Gastroesophageal sphincter (tissue), 4 donors: ENCODE data around the gene GPRASP2. TPM values are rescaled to one million over a fixed set of nuclear protein-coding genes. Genes with fewer than 3 reads are reported as not detected.
"Not testable (repeated sequence)": the region's sequence is repeated elsewhere in the genome, so short reads cannot be mapped to it uniquely, and the experiment has no call there.

Experiments used
- ATAC-seq: fragments of 150-250 bp; one replicate; pipeline ENCODE4 v1.9.1; 2016; ENCODE audit warnings: mild to moderate bottlenecking, moderate library complexity
- H3K27ac ChIP-seq, 4 donors: fragments of 200-600 bp; sonication (generic) in 3 of 4; 1 replicate in 3 of 4; 2 replicates in 1 of 4; pipeline ENCODE4 v1.5.1; 2016 to 2019
- H3K27me3 ChIP-seq: fragments of 200-600 bp; sonication (generic); one replicate; pipeline ENCODE4 v1.5.1; 2019
- H3K36me3 ChIP-seq, 2 donors: fragments of 200-600 bp; sonication (generic); one replicate each; pipeline ENCODE4 v1.5.1; 2019; ENCODE audit warnings: control low read depth in 1 of 2
- H3K4me1 ChIP-seq, 3 donors: fragments of 200-600 bp; sonication (generic); 1 replicate in 2 of 3; 2 replicates in 1 of 3; pipeline ENCODE4 v1.5.1; 2016 to 2019; ENCODE audit warnings: control low read depth in 2 of 3
- H3K4me3 ChIP-seq, 2 donors: fragments of 200-600 bp; sonication (generic); one replicate each; pipeline ENCODE4 v1.5.1; 2019; ENCODE audit warnings: mild to moderate bottlenecking in 1 of 2, moderate library complexity in 1 of 2
- H3K9me3 ChIP-seq, 3 donors: fragments of 200-600 bp; sonication (generic); one replicate each; pipeline ENCODE4 v1.5.1; 2017 to 2019; ENCODE audit warnings: control low read depth in 2 of 3
- EP300 ChIP-seq: sonication (generic); formaldehyde crosslinking; IDR thresholded peaks from one replicate; pipeline ENCODE4 v1.6.1; 2017; ENCODE audit warnings: antibody characterized with exemption, mild to moderate bottlenecking
- POLR2A ChIP-seq, 2 donors: fragments of 450-650 bp; IDR thresholded peaks; one replicate each; pipeline ENCODE4 v1.6.1; 2017; ENCODE audit warnings: antibody characterized with exemption in 2 of 2, mild to moderate bottlenecking in 2 of 2, moderate library complexity in 1 of 2
- POLR2AphosphoS5 ChIP-seq: sonication (generic); formaldehyde crosslinking; IDR thresholded peaks from one replicate; pipeline ENCODE4 v1.6.1; 2017; ENCODE audit warnings: antibody characterized with exemption
- WGBS, 2 donors: methylation state at CpG; one replicate each; pipeline ENCODE4 v1.1.5; 2018; ENCODE audit warnings: low coverage in 1 of 2; 5-methylcytosine and 5-hydroxymethylcytosine counted together
- total RNA-seq, 4 donors: library from RNA; depleted of rRNA; stranded (reverse); fragments of >200 nt; gene quantifications; one replicate each; pipeline ENCODE4 v1.1.0, GENCODE V29; 2016
- TF ChIP-seq, protein P1 (sequence below), 4 experiments: fragments of 200-600 bp in 2 of 4; fragments of 450-650 bp in 2 of 4; sonication (generic) in 1 of 4; IDR thresholded peaks; one replicate each; pipeline ENCODE4 v1.5.1; 2017 to 2019; ENCODE audit warnings: antibody characterized with exemption in 4 of 4, mild to moderate bottlenecking in 2 of 4, moderate library complexity in 2 of 4

GPRASP2 gene
- 10 to 100 TPM; 12.6 to 14.3 (median 13.4) TPM for total RNA-seq

DNA sequence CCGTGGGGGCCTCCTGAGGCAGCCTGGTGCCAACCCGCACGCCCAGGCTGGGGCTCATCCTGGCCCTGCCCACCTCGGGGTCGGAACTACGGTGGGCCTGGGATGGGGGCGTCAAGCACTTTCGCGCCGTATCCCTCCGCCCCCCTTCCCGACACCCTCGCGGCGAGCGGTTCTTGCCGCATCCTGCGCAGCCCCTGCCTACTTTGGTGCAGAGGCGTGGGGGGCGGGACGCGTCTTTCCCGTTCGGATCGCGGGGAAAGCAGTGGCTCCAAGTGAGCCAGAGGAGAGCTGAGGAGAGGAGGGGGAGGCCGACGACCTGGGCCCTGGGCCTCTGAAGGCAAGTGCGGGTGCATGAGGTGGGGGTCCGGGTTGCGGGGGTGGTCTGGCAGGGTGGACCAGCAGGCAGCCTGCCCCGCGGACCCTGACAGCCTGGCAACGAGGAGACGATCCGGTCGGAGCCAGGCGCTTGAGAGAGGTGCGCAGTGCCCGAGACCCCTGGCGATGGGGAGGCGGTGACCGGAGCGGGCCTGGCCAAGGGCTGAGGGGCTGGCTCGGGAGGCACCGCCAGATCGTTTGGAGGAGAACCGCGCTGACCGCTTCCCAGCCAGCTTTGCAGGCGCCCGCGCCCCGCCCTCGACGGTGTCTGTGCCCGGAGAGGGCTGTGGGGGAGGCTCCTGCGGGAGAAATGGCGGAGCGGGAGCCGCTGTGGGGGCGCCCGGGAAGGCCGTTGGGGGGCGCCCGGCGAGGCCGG is at the start of gene GPRASP2:
Gene GPRASP2, plus strand, starts transcription at position 233 of the 751 bp plus-strand sequence. CDS start 2,422 bp downstream, outside the sequence.
- TF ChIP-seq, protein P1, sequence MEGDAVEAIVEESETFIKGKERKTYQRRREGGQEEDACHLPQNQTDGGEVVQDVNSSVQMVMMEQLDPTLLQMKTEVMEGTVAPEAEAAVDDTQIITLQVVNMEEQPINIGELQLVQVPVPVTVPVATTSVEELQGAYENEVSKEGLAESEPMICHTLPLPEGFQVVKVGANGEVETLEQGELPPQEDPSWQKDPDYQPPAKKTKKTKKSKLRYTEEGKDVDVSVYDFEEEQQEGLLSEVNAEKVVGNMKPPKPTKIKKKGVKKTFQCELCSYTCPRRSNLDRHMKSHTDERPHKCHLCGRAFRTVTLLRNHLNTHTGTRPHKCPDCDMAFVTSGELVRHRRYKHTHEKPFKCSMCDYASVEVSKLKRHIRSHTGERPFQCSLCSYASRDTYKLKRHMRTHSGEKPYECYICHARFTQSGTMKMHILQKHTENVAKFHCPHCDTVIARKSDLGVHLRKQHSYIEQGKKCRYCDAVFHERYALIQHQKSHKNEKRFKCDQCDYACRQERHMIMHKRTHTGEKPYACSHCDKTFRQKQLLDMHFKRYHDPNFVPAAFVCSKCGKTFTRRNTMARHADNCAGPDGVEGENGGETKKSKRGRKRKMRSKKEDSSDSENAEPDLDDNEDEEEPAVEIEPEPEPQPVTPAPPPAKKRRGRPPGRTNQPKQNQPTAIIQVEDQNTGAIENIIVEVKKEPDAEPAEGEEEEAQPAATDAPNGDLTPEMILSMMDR (IDR thresholded peaks at IDR 0.05), result no peak
- peak; percentile 36 to 40 for TF ChIP-seq POLR2A (IDR thresholded peaks at IDR 0.05)
- TF ChIP-seq POLR2AphosphoS5, result peak; percentile 18
- Histone ChIP-seq H3K4me1 (peaks cover 0 to 7% (median 0%) of the 10 kb centered on the region in 3 donors), H3K27ac (peak within 1 kb of the TSS; percentile 84 to 92 (median 88)), H3K27me3 (no peaks in the 10 kb centered on the region), H3K9me3 (no peaks in the 10 kb centered on the region), H3K36me3 (no peaks in the 10 kb centered on the region), H3K4me3 (peak within 1 kb of the TSS; percentile 65 to 69)
- peak; percentile 86 for ATAC-seq
- no CpG with 5 or more reads among the region's 68 CpGs for WGBS, 2 donors

DNA sequence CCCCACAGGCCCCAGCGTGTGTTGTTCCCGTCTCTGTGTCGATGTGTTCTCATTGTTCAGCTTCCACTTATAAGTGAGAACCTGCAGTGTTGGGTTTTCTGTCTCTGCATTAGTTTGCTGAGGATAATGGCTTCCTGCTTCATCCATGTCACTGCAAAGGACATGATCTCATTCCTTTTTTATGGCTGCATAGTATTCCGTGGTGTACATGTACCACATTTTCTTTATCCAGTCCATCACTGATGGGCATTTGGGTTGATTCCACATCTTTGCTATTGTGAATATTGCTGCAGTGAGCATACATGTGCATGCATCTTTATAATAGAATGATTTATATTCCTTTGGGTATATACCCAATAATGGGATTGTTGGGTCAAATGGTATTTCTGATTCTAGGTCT is 48.4 kb upstream of the GPRASP2 start:
- H3K36me3 ChIP-seq, H3K27ac ChIP-seq, H3K9me3 ChIP-seq, ATAC-seq, H3K4me3 ChIP-seq, H3K27me3 ChIP-seq: not testable (repeated sequence)
- 90 to 92% methylated on average over 1 to 4 of the region's 4 CpGs for WGBS, 2 donors
- peaks cover 0 to 17% (median 0%) of the 10 kb centered on the region in 3 donors for H3K4me1 ChIP-seq

DNA sequence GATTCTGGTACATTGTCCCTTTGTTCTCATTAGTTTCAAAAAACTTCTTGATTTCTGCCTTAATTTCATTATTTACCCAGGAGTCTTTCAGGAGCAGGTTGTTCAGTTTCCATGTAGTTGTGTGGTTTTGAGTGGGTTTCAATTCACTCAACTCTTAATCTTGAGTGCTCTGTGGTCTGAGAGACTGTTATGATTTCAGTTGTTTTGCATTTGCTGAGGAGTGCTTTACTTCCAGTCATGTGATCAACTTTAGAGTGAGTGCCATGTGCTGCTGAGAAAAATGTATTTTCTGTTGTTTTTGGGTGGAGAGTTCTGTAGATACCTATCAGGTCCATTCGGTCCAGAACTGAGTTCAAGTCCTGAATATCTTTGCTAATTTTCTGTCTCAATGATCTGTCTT is 45.2 kb upstream of the GPRASP2 start:
- H3K27ac ChIP-seq, H3K27me3 ChIP-seq, H3K36me3 ChIP-seq, H3K4me3 ChIP-seq, H3K9me3 ChIP-seq, H3K4me1 ChIP-seq, ATAC-seq: not testable (repeated sequence)
- WGBS, 2 donors, result 100% methylated on average over 1 of the region's 1 CpG; no CpG with 5 or more reads in 1 of the 2 donors

DNA sequence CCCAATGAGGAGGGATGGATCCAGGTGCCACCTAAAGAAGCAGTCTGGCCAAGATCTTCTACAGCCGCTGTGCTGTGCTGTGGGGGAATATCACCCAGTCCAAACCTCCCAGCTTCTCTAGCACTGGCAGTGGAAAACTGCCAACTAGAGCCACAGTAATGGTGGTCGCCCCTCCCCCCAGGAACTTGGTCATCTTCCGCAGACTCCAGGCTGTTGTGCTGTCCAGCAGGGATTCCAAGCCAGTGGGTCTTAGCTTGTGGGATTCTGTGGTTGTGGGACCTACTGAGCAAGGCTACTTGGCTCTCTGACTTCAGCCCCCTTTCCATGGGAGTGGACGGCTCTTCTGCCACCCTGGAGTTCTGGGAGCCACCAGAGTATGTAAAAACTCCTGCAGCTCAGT is 42.7 kb upstream of the GPRASP2 start:
- Histone ChIP-seq H3K4me1 (no peaks in the 10 kb centered on the region), H3K36me3 (peaks cover 0 to 5% of the 10 kb centered on the region in 2 donors), H3K4me3 (no peak overlapping the region), H3K27me3 (no peaks in the 10 kb centered on the region), H3K27ac (no peak overlapping the region), H3K9me3 (no peaks in the 10 kb centered on the region)
- no peak for ATAC-seq
- 83% methylated on average over 1 of the region's 4 CpGs; no CpG with 5 or more reads in 1 of the 2 donors for WGBS, 2 donors
- TF ChIP-seq POLR2A (IDR thresholded peaks at IDR 0.05) (no peak), EP300 (no peak), POLR2AphosphoS5 (no peak)
- TF ChIP-seq, protein P1 (IDR thresholded peaks at IDR 0.05), result no peak

DNA sequence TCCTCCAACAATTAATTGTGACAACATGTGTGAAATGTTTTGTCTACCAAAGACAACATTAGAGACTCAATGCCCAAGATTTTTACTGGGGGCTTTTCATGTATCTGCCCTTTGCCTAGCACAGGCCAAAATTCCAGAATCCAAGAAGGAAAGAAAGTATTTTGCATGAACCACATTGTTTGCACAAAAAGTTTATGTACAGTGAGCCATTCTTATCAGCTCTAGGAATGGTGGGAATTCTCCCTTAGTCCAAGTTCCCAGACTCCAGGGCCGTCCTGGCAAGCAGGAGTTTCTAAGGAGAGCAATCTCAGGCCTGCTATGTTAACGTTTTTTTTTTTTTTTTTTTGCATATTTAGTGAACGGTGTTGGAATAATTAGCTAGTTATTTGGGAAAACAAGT is 39.4 kb upstream of the GPRASP2 start:
- TF ChIP-seq, protein P1 (IDR thresholded peaks at IDR 0.05), result no peak
- TF ChIP-seq POLR2A (IDR thresholded peaks at IDR 0.05) (no peak), POLR2AphosphoS5 (no peak), EP300 (no peak)
- Histone ChIP-seq H3K4me1 (no peaks in the 10 kb centered on the region), H3K27ac (no peak overlapping the region), H3K4me3 (no peak overlapping the region), H3K9me3 (no peaks in the 10 kb centered on the region), H3K36me3 (peaks cover 0 to 5% of the 10 kb centered on the region in 2 donors), H3K27me3 (no peaks in the 10 kb centered on the region)
- WGBS, 2 donors, result 10 to 83% methylated on average over 1 to 3 of the region's 3 CpGs
- ATAC-seq, result no peak

DNA sequence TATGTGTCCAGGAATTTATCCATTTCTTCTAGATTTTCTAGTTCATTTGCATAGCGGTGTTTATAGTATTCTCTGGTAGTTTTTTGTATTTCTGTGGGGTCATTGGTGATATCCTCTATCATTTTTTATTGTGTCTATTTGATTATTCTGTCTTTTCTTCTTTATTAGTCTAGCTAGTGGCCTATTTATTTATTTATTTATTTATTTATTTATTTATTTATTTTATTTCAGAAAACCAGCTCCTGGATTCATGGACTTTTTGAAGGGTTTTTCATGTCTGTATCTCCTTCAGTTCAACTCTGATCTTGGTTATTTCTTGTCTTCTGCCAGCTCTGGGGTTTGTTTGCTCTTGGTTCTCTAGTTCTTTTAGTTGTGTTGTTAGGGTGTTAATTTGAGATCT is 34.8 kb upstream of the GPRASP2 start:
- 100% methylated on average over 1 of the region's 1 CpG; no CpG with 5 or more reads in 1 of the 2 donors for WGBS, 2 donors
- not testable (repeated sequence) for H3K27me3 ChIP-seq

More for the DNA sequence above, 34.8 kb upstream of the GPRASP2 start:
- H3K9me3 ChIP-seq, H3K36me3 ChIP-seq, H3K4me3 ChIP-seq, H3K4me1 ChIP-seq, ATAC-seq, H3K27ac ChIP-seq: not testable (repeated sequence)
